Mucosa of descending colon (tissue), 3 donors: ENCODE results near the gene MUSTN1. TPM values are rescaled to one million over a fixed set of nuclear protein-coding genes. Genes with fewer than 3 reads are reported as not detected.

Experiments
- ATAC-seq: fragments of 200-7000 bp; cut with Tn5 transposase; one replicate; pipeline ENCODE4 v1.9.1; 2020; ENCODE audit warnings: mild to moderate bottlenecking, moderate library complexity
- DNase-seq, 3 donors: peaks; one replicate each; pipeline ENCODE4 v3.0.0-alpha.2; 2020
- H3K36me3 ChIP-seq: fragments of 200-600 bp; one replicate; pipeline ENCODE4 v1.8.0; 2021; ENCODE audit warnings: low read depth, mild to moderate bottlenecking
- H3K4me1 ChIP-seq: fragments of 200-600 bp; one replicate; pipeline ENCODE4 v1.8.0; 2021; ENCODE audit warnings: low read depth, mild to moderate bottlenecking
- H3K4me3 ChIP-seq: fragments of 200-600 bp; one replicate; pipeline ENCODE4 v1.8.0; 2021; ENCODE audit warnings: mild to moderate bottlenecking
- H3K9me3 ChIP-seq: fragments of 200-600 bp; one replicate; pipeline ENCODE4 v1.8.0; 2021; ENCODE audit warnings: mild to moderate bottlenecking
- intact Hi-C, 2 donors: fragments of 100-400 bp; cut with DNase I in 1 of 2; cut with micrococcal nuclease in 1 of 2; formaldehyde crosslinking; loops; one replicate each; pipeline versions ENCODE4 v1.11.0 to v1.11.1; 2022; cut with DNase I, micrococcal nuclease
- total RNA-seq, 3 donors: library from RNA; stranded (reverse); fragmentation: NEBNext Ultra II Directional in 2 of 3; extraction: Animal tissue kit (Norgen Biotek cat#: 25700) in 2 of 3; gene quantifications; one replicate each; pipeline versions ENCODE4 v1.2.1 to v1.2.4, GENCODE V29; 2021 to 2023
- TF ChIP-seq, protein P1 (sequence below): fragments of 200-600 bp; IDR thresholded peaks from one replicate; pipeline ENCODE4 v1.8.0; 2022; ENCODE audit warnings: antibody characterized with exemption, mild to moderate bottlenecking
- donor health status: DM: no; HTN: no; CAD: no; lungs with moderate emphysema.
- donor health status: DM: no; HTN: no; CAD: no.
- donor health status: DM: no; HTN: yes; CAD: no.

MUSTN1 gene
- total RNA-seq, 3 donors from 2014 or later, result 1.9 to 5.3 (median 4.0) TPM

- no peaks in the 10 kb centered on the region for H3K9me3 ChIP-seq
- H3K36me3 ChIP-seq, result no peaks in the 10 kb centered on the region
- intact Hi-C loops, result no loop called here
- H3K4me3 ChIP-seq, result no peak overlapping the region
- ATAC-seq (no peak), DNase-seq (no peak)
- TF ChIP-seq, protein P1, sequence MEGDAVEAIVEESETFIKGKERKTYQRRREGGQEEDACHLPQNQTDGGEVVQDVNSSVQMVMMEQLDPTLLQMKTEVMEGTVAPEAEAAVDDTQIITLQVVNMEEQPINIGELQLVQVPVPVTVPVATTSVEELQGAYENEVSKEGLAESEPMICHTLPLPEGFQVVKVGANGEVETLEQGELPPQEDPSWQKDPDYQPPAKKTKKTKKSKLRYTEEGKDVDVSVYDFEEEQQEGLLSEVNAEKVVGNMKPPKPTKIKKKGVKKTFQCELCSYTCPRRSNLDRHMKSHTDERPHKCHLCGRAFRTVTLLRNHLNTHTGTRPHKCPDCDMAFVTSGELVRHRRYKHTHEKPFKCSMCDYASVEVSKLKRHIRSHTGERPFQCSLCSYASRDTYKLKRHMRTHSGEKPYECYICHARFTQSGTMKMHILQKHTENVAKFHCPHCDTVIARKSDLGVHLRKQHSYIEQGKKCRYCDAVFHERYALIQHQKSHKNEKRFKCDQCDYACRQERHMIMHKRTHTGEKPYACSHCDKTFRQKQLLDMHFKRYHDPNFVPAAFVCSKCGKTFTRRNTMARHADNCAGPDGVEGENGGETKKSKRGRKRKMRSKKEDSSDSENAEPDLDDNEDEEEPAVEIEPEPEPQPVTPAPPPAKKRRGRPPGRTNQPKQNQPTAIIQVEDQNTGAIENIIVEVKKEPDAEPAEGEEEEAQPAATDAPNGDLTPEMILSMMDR, result no peak
- H3K4me1 ChIP-seq, result no peaks in the 10 kb centered on the region
Measured at GRCh38 chr3:52854013-52854412, 19.2 kb upstream of the MUSTN1 start.

DNA sequence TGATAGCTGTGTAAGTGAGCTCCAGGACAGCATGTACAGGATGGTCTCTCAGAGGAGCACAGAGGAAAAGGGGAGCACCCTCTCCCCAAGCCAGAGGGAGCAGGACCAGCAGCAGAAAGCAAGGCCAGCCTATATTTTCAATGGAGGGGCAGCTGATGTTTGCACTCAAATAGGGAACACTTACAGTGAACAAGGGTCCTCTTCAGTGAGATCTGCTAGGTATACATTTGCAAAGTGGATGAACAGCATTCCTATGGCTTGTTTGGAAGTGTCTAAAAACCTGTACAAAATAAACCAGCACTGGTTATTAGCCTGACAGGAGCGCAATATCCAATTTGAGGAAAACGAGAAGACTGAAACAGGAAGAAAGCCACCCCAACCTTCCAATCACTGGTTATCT, 17.6 kb upstream of the MUSTN1 start:
- Histone ChIP-seq H3K4me1 (no peaks in the 10 kb centered on the region), H3K9me3 (no peaks in the 10 kb centered on the region), H3K4me3 (no peak overlapping the region), H3K36me3 (no peaks in the 10 kb centered on the region)
- intact Hi-C loops, result no loop called here
- ATAC-seq, result no peak
- TF ChIP-seq, protein P1, result no peak
- DNase-seq, result no peak

GRCh38 chr3:52851348-52851747, 16.5 kb upstream of the MUSTN1 start:
- intact Hi-C loops, result no loop called here
- no peak overlapping the region for H3K4me3 ChIP-seq
- peak in 1 of 3 donors; percentile 12 for DNase-seq
- ATAC-seq, result peak; percentile 76
- TF ChIP-seq, protein P1, result no peak
- H3K9me3 ChIP-seq, result no peaks in the 10 kb centered on the region
- H3K36me3 ChIP-seq, result no peaks in the 10 kb centered on the region
- H3K4me1 ChIP-seq, result no peaks in the 10 kb centered on the region

DNA sequence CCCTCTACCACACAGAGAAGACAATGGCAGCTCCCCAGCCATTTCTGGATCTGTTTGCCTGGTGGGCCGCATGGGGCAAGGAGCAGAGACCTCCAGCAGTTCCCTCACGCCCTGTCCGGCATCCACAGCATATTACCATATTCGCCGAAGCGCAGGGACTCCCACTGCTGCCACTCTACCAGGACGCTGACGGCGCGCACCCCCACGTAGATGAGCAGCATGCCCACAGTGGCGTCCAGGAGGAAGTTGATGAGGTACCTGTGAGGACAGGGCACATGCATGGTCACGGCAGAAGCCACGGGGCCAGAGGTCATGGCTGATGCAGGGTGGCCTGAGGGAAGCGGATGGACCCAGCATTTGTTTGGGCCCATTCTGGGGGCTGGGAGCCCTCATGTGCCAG, 14.8 kb upstream of the MUSTN1 start:
- DNase-seq (no peak), ATAC-seq (no peak)
- TF ChIP-seq, protein P1, result no peak
- H3K36me3 ChIP-seq, result no peaks in the 10 kb centered on the region
- no peaks in the 10 kb centered on the region for H3K9me3 ChIP-seq
- intact Hi-C loops, result no loop called here
- H3K4me3 ChIP-seq, result no peak overlapping the region
- no peaks in the 10 kb centered on the region for H3K4me1 ChIP-seq

DNA sequence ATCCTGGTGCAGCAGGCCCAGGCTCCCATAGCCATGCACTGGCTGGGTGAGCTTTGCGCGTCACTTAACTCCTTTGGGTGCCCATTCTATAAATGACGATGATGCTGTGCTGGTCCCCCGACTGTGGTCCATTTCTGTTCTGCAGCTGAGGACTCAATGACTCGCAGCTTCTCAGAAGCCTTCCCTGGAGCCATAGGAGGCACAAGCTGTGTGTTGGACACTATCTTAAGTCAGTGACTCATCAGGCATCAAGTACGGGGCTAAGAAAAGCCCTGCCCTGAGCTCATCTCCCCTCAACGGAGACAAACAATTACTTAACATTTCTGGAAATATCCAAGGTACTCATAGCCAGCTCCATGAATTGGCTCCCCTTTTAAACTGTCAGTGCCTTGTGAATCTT, 13.8 kb upstream of the MUSTN1 start:
- TF ChIP-seq, protein P1, result no peak
- H3K9me3 ChIP-seq, result no peaks in the 10 kb centered on the region
- no peaks in the 10 kb centered on the region for H3K4me1 ChIP-seq
- H3K4me3 ChIP-seq, result no peak overlapping the region
- intact Hi-C loops, result no loop called here
- peak; percentile 31 for ATAC-seq
- DNase-seq, result no peak
- H3K36me3 ChIP-seq, result no peaks in the 10 kb centered on the region

DNA sequence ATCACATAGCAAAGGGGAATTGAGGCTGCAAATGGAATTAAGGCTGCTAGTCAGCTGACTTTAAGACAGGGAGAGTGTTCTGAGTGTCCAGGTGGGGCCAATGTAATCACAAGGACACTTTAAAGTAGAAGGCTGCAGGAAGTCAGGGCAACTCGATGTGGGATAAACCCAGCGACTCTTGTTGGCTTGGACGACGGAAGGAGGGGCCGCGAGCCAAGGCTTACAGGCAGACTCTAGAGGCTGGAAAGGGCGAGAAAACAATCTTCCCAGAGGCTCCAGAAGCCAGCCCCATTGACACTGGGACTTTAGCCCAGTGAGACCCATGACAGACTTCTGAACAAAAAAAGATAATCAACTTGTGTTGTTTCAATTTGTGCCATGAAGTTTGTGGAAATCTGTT, 12.9 kb upstream of the MUSTN1 start:
- no peaks in the 10 kb centered on the region for H3K36me3 ChIP-seq
- no peaks in the 10 kb centered on the region for H3K4me1 ChIP-seq
- intact Hi-C loops, result no loop called here
- TF ChIP-seq, protein P1, result no peak
- no peak overlapping the region for H3K4me3 ChIP-seq
- DNase-seq (no peak), ATAC-seq (no peak)
- H3K9me3 ChIP-seq, result no peaks in the 10 kb centered on the region
